Fibroblast of skin of left quadriceps (primary cell): ENCODE data around the gene BMI1.
"Not testable (repeated sequence)": the region's sequence is repeated elsewhere in the genome, so short reads cannot be mapped to it uniquely, and the experiment has no call there.

Source experiments
- DNase-seq, 2 experiments: peaks; one replicate each; pipeline ENCODE4 v3.0.0-alpha.2; 2013; ENCODE audit warnings: low read depth in 2 of 2

The BMI1 gene

GRCh38 chr10:22339761-22340328 lies 18.9 kb downstream of the BMI1 start:
- DNase-seq: no peak

DNA sequence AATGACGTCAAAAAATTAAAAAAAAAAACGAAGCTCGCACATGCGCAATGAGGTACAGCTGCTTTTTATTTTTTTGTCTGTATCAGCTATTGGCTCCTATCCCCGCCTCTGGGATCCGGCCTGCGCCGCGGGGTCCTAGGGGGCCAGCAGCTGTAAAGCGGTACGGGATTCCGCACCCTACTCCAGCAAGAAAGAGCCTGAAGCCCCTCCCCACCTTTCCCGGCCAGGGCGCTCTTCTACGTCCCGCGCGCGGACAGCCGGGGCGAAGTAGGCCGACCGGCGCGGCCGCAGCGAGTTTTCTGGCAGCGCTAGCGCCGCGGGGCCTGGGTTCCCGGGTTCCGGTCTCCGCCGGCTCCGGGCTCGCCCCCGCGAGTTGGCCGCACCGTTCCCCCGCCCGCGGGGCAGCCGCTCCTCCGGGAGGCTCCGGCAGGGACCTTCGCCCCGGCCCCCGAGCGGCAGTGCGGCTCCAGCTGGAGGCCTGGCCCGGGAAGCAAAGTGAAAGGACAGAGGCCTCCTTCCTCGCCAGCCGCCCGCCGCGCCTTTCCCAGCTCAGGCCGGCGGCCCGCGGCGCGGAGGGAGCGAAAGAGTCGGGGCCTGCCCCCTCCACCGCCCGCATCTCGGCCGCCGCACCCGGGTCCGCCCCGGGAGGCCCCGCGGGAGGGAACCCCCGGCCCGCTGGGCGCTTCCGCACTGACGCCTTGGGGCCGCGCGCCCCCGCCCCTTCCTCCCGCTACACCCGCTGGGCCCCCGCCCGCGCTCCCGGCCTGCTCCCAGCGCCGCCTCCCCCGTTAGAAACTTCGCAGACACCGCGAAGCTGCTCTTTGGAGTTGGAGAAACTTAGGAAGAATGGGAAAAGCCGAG lies 19.7 kb downstream of the BMI1 start:
- peak; percentile 67 to 71 for DNase-seq

- no peak for DNase-seq
Observed at GRCh38 chr10:22341190-22341925, 20.5 kb downstream of the BMI1 start.

DNA sequence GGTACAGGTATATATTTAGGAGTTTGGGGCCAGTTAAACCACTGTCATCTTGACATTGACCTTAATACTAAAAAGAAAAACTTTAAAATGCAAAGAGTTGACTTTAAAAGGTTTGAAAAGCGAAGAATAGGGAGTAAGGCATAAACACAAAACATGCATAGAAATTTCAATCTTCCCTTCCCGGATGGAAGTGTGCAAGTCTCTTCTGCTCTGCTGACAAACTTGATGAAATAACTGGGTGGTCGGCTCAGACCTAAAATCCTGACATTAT lies 21.0 kb downstream of the BMI1 start:
- DNase-seq: no peak

- DNase-seq: no peak
Observed at GRCh38 chr10:22342421-22342820, 21.5 kb downstream of the BMI1 start.

DNA sequence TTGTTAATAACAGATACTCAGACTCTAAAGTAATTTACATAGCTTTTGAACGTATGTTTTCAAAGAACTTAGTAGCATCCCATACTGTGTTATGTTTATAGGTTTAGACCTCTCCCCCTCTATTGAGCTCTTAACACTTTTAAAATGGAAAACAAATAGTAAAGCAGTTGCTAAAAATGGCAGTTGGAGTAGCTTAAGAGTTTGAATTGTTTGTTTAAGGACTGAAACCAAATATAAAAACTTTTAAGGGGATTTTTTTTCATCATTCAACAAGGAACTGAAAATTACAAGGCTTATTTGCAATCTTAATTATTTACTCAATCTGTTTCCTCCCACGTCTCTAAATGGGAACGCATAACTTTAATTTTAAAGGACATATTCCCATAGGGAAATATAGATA lies 22.8 kb downstream of the BMI1 start:
- DNase-seq: no peak

DNA sequence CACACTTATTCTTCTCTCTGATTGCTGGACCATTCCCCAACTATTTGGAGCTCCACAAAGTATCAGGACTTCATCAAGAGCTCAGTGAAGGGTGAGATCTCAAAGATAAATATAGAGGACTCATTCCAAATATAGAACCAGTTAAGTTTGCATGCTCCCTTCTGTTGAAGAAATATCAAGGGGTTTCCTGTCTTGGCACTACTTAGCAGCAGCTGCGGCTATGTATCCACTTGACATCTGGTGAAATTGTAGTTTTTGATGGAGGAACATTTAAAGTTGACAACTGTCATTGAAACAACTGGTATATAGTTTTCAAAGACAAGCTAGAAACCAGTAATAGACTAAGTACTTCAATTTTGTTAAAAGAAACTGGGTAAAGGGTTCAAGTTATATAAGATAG lies 23.4 kb downstream of the BMI1 start:
- no peak for DNase-seq

- no peak for DNase-seq
Observed at GRCh38 chr10:22344781-22345300, 23.9 kb downstream of the BMI1 start.

DNA sequence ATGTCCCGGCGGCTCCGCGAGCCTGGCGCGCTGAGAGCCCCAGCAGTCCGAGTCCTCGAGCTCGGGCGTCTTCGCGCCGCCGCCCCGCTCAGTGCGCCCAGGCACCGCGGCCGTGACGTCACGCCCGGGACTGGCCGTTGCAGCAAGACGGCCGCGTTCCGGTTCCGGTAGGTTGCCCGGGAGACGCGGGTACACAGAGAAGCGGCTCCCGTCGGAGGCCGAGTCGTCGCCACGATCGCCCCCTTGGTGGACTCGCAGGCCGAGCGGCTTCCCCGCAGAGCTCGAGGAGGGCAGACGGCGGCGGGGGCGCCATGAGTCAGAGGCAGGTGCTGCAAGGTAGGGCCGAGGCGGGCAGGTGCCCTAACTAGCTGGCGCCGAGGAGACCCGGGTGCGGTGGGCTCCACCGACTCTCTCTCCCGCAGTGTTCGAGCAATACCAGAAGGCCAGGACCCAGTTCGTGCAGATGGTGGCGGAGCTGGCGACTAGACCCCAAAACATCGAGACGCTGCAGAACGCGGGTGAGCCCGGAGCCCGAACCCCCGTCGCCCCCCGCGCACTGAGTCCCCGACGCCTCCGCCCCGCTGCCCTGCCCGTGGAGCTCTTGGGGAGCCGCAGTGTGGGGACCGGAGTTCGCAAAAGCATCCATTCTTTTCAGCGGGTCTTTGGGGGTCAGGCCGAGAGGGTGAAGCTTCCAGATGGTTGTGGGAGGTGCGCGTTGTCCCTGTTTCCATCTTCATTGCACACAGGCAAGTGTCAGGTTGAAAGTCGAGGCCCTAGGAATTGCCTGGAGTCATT lies 24.6 kb downstream of the BMI1 start, which contains the start of gene SPAG6:
TSS of gene SPAG6 (plus strand) at position 196 of the 795 bp plus-strand sequence. CDS start at position 312, 116 bp downstream.
- no peak for DNase-seq

GRCh38 chr10:22346096-22346661 lies 25.3 kb downstream of the BMI1 start:
- no peak for DNase-seq

DNA sequence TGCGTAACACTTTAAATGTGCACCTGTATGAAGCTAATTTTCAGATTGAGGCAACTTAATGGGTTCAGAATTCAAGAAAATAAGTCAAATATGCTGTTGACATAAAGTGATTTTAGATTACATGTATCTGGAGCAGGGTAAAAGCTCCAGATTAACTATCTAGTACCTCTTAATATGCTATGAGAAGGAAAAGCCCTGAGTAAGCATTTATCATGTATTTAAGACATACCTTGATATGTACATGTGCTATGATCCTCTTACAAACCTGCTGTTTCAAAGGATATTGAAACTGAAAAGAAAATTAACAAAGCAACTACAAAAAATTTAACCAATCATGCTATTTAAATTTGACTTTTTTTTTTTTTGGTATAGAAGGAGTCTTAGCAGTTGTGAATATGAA lies 28.9 kb downstream of the BMI1 start:
- DNase-seq: no peak

- DNase-seq: no peak
Observed at GRCh38 chr10:22351131-22351703, 30.3 kb downstream of the BMI1 start.

DNA sequence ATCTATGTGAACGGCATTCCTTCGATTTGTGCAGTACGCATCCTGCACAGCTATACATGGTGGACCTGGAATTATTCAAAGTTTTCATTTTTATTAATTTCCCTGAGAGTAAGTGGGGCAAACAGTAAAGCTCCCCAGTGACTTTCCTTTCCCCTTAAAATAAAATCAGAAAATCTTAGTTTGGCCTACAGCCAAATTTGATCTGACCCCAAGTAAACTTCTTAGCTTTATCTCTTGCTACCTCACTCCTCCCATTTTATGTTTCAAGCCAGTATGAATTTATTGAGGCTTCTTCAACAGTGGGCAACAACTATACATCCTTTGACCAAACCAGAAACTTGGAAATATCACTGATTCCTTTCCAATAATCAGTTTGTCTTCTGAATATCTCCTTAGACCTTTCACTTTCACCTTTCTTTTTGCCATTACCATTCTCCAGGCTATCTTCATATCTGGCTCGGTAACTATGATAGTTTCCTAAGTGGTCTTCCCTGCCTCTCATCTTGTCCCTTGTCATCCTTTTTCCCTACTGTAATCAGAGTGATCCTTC lies 35.5 kb downstream of the BMI1 start:
- DNase-seq: no peak

GRCh38 chr10:22357770-22358169 lies 36.9 kb downstream of the BMI1 start:
- not testable (repeated sequence) for DNase-seq

GRCh38 chr10:22363305-22363704 lies 42.4 kb downstream of the BMI1 start:
- no peak for DNase-seq

DNA sequence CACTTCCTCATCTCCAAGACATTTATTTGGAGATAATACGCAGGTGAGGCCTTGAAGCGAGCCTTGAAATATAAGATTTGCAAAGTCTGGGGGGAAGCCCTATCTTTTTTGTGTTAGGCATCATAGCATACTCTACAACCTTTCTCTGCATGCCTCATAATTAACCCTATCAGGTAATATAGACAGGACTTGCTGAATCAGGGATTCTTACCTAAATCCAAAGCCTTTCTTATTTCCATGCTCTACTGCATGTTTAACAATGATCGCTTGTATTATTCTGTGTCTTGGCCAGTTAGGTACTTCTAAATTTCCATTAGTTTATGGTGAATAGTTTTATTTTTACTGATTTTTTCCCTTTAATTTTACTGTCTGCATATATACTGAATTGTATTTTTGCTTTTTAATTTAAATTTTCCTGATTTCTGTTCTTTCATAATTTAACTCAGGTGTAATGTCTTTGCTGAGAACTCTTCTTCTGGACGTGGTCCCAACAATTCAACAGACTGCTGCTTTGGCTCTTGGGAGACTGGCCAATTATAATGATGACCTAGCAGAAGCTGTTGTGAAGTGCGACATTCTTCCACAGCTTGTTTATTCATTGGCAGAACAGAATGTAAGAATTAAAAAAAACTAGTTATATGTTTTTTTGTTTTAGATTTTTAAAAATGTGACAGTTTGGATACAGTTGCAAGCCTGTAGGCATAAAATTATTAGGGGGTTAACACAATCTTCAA lies 43.7 kb downstream of the BMI1 start:
- DNase-seq: no peak

GRCh38 chr10:22365233-22365632 lies 44.3 kb downstream of the BMI1 start:
- no peak for DNase-seq

DNA sequence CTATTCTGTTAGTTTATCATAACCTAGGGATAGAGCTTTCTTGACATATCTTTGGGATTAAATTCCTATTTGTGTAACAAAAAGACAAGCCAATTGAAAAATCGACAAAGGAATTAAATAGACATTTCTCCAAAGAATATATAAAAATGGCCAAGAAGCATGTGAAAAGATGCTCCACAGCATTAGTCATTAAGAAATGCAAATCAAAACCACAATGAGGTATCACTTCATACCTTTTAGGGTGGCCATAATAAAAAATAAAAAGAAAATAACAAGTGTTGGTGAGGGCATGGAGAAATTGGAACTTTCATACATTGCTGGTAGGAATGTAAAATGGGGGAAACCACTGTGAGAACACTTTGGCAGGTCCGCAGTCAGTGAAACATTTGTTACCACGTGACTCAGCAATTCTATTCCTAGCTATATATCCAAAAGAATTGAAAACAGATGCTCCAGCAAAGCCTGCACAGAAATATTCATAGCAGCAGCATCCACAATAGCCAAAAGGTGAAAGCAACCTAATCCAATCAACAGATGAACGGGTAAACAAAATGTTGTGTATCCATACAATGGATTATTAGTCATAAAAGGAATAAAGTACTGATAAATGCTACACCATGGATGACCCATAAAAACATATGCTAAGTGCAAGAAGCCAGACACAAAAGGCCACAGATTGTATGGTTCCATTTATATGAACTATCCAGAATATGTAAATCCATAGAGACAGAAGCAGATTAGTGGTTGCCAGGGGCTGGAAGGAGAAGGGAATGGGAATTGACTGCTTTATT lies 44.9 kb downstream of the BMI1 start:
- DNase-seq: peak; percentile 49 to 52

DNA sequence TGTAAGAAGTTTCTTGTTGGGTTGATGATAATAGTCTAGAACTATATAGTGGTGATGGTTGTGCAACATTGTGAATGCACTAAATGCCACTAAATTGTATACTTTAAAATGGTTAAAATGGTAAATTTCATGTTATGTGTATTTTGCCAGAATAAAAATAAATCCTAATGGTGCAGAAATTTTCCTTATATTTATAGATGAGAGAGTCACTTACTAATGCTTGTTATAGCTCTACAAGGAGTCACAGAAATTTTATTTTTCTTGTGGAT lies 45.5 kb downstream of the BMI1 start:
- no peak for DNase-seq

- no peak for DNase-seq
Observed at GRCh38 chr10:22366771-22367170, 45.9 kb downstream of the BMI1 start.
